GM11168 (cell line): ENCODE measurements around the gene SHLD3.
"Not testable (repeated sequence)": the region's sequence is repeated elsewhere in the genome, so short reads cannot be mapped to it uniquely, and the experiment has no call there.

Experiments used
- in situ Hi-C: fragments of 300-500 bp; cut with MboI; formaldehyde crosslinking; loops from one replicate; pipeline ENCODE4 v1.12.0; 2022; ENCODE audit warnings: low sequenced_read_pairs; ENCODE audit not compliant: unreplicated experiment

Gene SHLD3

DNA sequence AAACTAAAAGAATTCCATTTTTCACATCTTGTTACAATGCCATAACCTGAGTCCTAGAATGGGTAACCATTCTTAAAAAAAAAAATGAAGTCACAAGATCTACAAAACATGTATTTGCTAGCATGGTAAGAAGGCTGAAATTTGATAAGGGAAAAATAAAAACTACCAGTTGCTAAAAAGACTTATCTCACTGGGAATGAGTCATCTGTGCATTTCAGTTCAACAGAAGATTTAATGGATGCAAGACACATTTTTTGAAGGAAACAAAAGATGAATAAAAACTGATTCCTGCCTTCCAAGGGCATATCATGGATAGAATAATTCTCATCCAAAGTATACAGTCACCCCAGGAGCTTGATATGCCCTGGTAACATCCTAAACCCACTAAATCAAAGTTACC is 49.9 kb downstream of the SHLD3 start:
- in situ Hi-C loops: no loop called here

DNA sequence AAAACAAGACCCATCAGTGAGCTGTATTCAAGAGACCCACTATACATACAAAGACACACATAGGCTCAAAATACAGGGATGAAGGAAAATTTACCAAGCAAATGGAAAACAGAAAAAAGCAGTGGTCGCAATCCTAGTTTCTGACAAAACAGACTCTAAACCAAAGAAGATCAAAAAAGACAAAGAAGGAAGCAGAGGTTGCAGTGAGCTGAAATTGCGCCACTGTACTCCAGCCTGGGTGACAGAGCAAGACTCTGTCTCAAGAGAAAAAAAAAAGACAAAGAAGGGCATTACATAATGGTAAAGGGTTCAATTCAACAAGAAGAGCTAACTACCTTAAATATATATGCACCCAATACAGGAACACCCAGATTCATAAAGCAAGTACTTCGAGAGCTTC is 51.2 kb downstream of the SHLD3 start:
- in situ Hi-C loops: not testable (repeated sequence)
